Pulmonary artery endothelial cell (primary cell): ENCODE results near the gene HOXC6. TPM values are rescaled to one million over a fixed set of nuclear protein-coding genes. Genes with fewer than 3 reads are reported as not detected.
"Not testable (repeated sequence)": the region's sequence is repeated elsewhere in the genome, so short reads cannot be mapped to it uniquely, and the experiment has no call there.

ENCODE experiments used
- DNase-seq: peaks from one replicate; pipeline ENCODE4 v3.0.0-alpha.2; 2011; ENCODE audit warnings: low read depth, low spot score
- total RNA-seq: library from RNA; depleted of rRNA; stranded (reverse); fragments of >200 nt; gene quantifications from 2 replicates; pipeline ENCODE4 v1.2.3, GENCODE V29; 2014

Gene HOXC6
- total RNA-seq, 1 donor from 2014 or later: not detected

- no peak for DNase-seq
Measured at GRCh38 chr12:54053003-54053750, 24.9 kb downstream of the HOXC6 start.

- no peak for DNase-seq
Measured at GRCh38 chr12:54053751-54054741, 25.8 kb downstream of the HOXC6 start, which contains the start of gene HOXC4. Gene HOXC4, plus strand, starts transcription at chr12:54053835. Its CDS starts 88 bp downstream, at chr12:54053923.

GRCh38 chr12:54054742-54055194 lies 26.5 kb downstream of the HOXC6 start:
- no peak for DNase-seq

- no peak for DNase-seq
Measured at GRCh38 chr12:54055552-54055951, 27.3 kb downstream of the HOXC6 start.

GRCh38 chr12:54056110-54056509 lies 27.9 kb downstream of the HOXC6 start:
- DNase-seq: no peak

- no peak for DNase-seq
Measured at GRCh38 chr12:54058128-54058768, 30.0 kb downstream of the HOXC6 start.

- DNase-seq: no peak
Measured at GRCh38 chr12:54059668-54060067, 31.4 kb downstream of the HOXC6 start.

- DNase-seq: no peak
Measured at GRCh38 chr12:54060174-54060974, 32.1 kb downstream of the HOXC6 start.

GRCh38 chr12:54060975-54061778 lies 32.9 kb downstream of the HOXC6 start:
- no peak for DNase-seq

GRCh38 chr12:54065677-54066076 lies 37.4 kb downstream of the HOXC6 start:
- DNase-seq: no peak

- no peak for DNase-seq
Measured at GRCh38 chr12:54066408-54066807, 38.2 kb downstream of the HOXC6 start.

- no peak for DNase-seq
Measured at GRCh38 chr12:54068418-54069070, 40.3 kb downstream of the HOXC6 start.

GRCh38 chr12:54071942-54072341 lies 43.7 kb downstream of the HOXC6 start:
- no peak for DNase-seq

GRCh38 chr12:54074308-54074707 lies 46.1 kb downstream of the HOXC6 start:
- no peak for DNase-seq

GRCh38 chr12:54075409-54075808 lies 47.2 kb downstream of the HOXC6 start:
- no peak for DNase-seq

GRCh38 chr12:54075974-54076373 lies 47.7 kb downstream of the HOXC6 start:
- no peak for DNase-seq

- DNase-seq: not testable (repeated sequence)
Measured at GRCh38 chr12:54077843-54078242, 49.6 kb downstream of the HOXC6 start.

- DNase-seq: not testable (repeated sequence)
Measured at GRCh38 chr12:54079115-54079514, 50.9 kb downstream of the HOXC6 start.
